H1 (cell line): ENCODE data around the gene CCDC138. TPM values are rescaled to one million over a fixed set of nuclear protein-coding genes. Genes with fewer than 3 reads are reported as not detected.

ENCODE experiments used
- CTCF ChIA-PET: fragments of 300-600 bp; sonication (Branson Sonifier 250); formaldehyde crosslinking; loops from one replicate; lab custom pipeline; 2021; ENCODE audit not compliant: partially characterized antibody; lab: Charles Lee
- POLR2A ChIA-PET: fragments of 300-600 bp; sonication (Branson Sonifier 250); formaldehyde crosslinking; loops from one replicate; lab custom pipeline; 2021; ENCODE audit warnings: inconsistent platforms; ENCODE audit not compliant: partially characterized antibody; lab: Charles Lee
- DNase-seq, 2 experiments: peaks; one replicate each; pipeline versions ENCODE4 v3.0.0 to v3.0.0-alpha.2; 2010 to 2022; ENCODE audit warnings: low spot score in 2 of 2, low read depth in 1 of 2, mixed read lengths in 1 of 2
- FAIRE-seq: peaks from 2 replicates; lab custom pipeline; 2011; peaks lifted over from hg19 to GRCh38; lab: Jason Lieb, UNC
- H2AFZ ChIP-seq: 2 replicates; pipeline ENCODE4 v1.8.1; 2012; ENCODE audit warnings: low read length, inconsistent platforms
- H2AK5ac ChIP-seq: 2 replicates; pipeline ENCODE4 v1.6.1; 2013; ENCODE audit warnings: low read depth, low read length
- H2BK120ac ChIP-seq: replicated peaks from 2 replicates; pipeline ENCODE3; 2013; ENCODE audit warnings: low read depth, low read length, inconsistent platforms
- H2BK12ac ChIP-seq: 2 replicates; pipeline ENCODE4 v1.6.1; 2013; ENCODE audit warnings: low read depth, low read length
- H2BK15ac ChIP-seq: 2 replicates; pipeline ENCODE4 v1.6.1; 2013; ENCODE audit warnings: low read length
- H2BK20ac ChIP-seq: 2 replicates; pipeline ENCODE4 v1.6.1; 2013; ENCODE audit warnings: low read length
- H2BK5ac ChIP-seq: 2 replicates; pipeline ENCODE4 v1.6.1; 2013; ENCODE audit warnings: low read depth, low read length
- H3K14ac ChIP-seq: 2 replicates; pipeline ENCODE4 v1.6.1; 2013; ENCODE audit warnings: inconsistent platforms; ENCODE audit not compliant: insufficient read length
- H3K18ac ChIP-seq: 2 replicates; pipeline ENCODE4 v1.6.1; 2013; ENCODE audit warnings: low read length; ENCODE audit errors: extremely low read depth
- H3K23ac ChIP-seq: 2 replicates; pipeline ENCODE4 v1.6.1; 2013; ENCODE audit warnings: inconsistent platforms; ENCODE audit not compliant: insufficient read length
- H3K23me2 ChIP-seq: 2 replicates; pipeline ENCODE4 v1.6.1; 2013; ENCODE audit warnings: low read depth, low read length
- H3K27ac ChIP-seq: 2 replicates; pipeline ENCODE4 v1.6.1; 2011; ENCODE audit warnings: low read depth, low read length, inconsistent platforms
- H3K27me3 ChIP-seq, 4 experiments: replicated peaks in 1 of 4; 1 replicate in 1 of 4; 2 replicates in 3 of 4; pipeline versions ENCODE4 v1.6.1 to v1.8.1; 2011 to 2013; ENCODE audit warnings: low read length in 3 of 4, mild to moderate bottlenecking in 3 of 4, inconsistent platforms in 2 of 4, mixed read lengths in 2 of 4, moderate library complexity in 1 of 4; ENCODE audit not compliant: control insufficient read depth in 3 of 4, insufficient read depth in 3 of 4; ENCODE audit errors: extremely low read depth in 1 of 4
- H3K36me3 ChIP-seq, 4 experiments: 2 replicates each; pipeline versions ENCODE4 v1.6.1 to v1.8.1; 2011 to 2013; ENCODE audit warnings: mild to moderate bottlenecking in 4 of 4, low read length in 3 of 4, moderate library complexity in 2 of 4, control low read depth in 1 of 4, inconsistent platforms in 1 of 4; ENCODE audit not compliant: insufficient read depth in 4 of 4, control insufficient read depth in 2 of 4
- H3K4ac ChIP-seq: replicated peaks from 2 replicates; pipeline ENCODE3; 2013; ENCODE audit warnings: low read length, low read depth, mixed read lengths, inconsistent platforms; ENCODE audit not compliant: insufficient read length
- H3K4me1 ChIP-seq, 4 experiments: replicated peaks in 1 of 4; 1 replicate in 1 of 4; 2 replicates in 3 of 4; pipeline versions ENCODE4 v1.6.1 to v1.8.1; 2011 to 2013; ENCODE audit warnings: low read length in 3 of 4, inconsistent platforms in 2 of 4, mixed read lengths in 1 of 4; ENCODE audit not compliant: insufficient read depth in 4 of 4, control insufficient read depth in 3 of 4
- H3K4me2 ChIP-seq, 2 experiments: 2 replicates each; pipeline versions ENCODE4 v1.6.1 to v1.8.1; 2011 to 2013; ENCODE audit warnings: low read depth in 2 of 2, low read length in 2 of 2, control low read depth in 1 of 2, inconsistent platforms in 1 of 2, mild to moderate bottlenecking in 1 of 2; ENCODE audit not compliant: insufficient read depth in 1 of 2
- H3K4me3 ChIP-seq, 4 experiments: fragments of 200-600, 300-600 bp in 1 of 4; sonication (generic), shearing (Covaris generic), sonication (Bioruptor Twin) in 1 of 4; 2 replicates each; pipeline versions ENCODE4 v1.5.1 to v1.8.1; 2011 to 2016; ENCODE audit warnings: low read length in 4 of 4, low read depth in 3 of 4, control low read depth in 2 of 4, inconsistent platforms in 2 of 4, mild to moderate bottlenecking in 2 of 4, mixed read lengths in 1 of 4, moderate library complexity in 1 of 4; ENCODE audit not compliant: insufficient read depth in 2 of 4; ENCODE audit errors: extremely low read depth in 1 of 4
- H3K56ac ChIP-seq: replicated peaks from 2 replicates; pipeline ENCODE3; 2013; ENCODE audit warnings: low read depth, mild to moderate bottlenecking, mixed read lengths, low read length, inconsistent platforms; ENCODE audit not compliant: insufficient read length
- H3K79me1 ChIP-seq: 2 replicates; pipeline ENCODE4 v1.6.1; 2013; ENCODE audit warnings: low read depth, low read length, control low read depth
- H3K79me2 ChIP-seq, 2 experiments: 2 replicates each; pipeline versions ENCODE4 v1.6.1 to v1.8.1; 2012 to 2013; ENCODE audit warnings: low read length in 2 of 2, mild to moderate bottlenecking in 2 of 2, inconsistent platforms in 1 of 2; ENCODE audit not compliant: insufficient read depth in 2 of 2, control insufficient read depth in 1 of 2
- H3K9ac ChIP-seq, 4 experiments: replicated peaks in 1 of 4; 1 replicate in 1 of 4; 2 replicates in 3 of 4; pipeline versions ENCODE4 v1.6.1 to v1.8.1; 2011 to 2013; ENCODE audit warnings: low read depth in 3 of 4, low read length in 3 of 4, control low read depth in 2 of 4, mild to moderate bottlenecking in 2 of 4, moderate library complexity in 2 of 4, inconsistent platforms in 1 of 4; ENCODE audit errors: extremely low read depth in 1 of 4
- H3K9me3 ChIP-seq, 2 experiments: 2 replicates each; pipeline versions ENCODE4 v1.6.1 to v1.8.1; 2012 to 2013; ENCODE audit warnings: mild to moderate bottlenecking in 2 of 2, moderate library complexity in 2 of 2, control low read depth in 1 of 2, inconsistent platforms in 1 of 2, low read depth in 1 of 2, low read length in 1 of 2, mixed read lengths in 1 of 2; ENCODE audit not compliant: insufficient read depth in 2 of 2
- H4K20me1 ChIP-seq, 2 experiments: replicated peaks in 1 of 2; 2 replicates each; pipeline versions ENCODE3 to v1.8.1; 2011 to 2013; ENCODE audit warnings: inconsistent platforms in 2 of 2, low read length in 2 of 2, mild to moderate bottlenecking in 1 of 2; ENCODE audit not compliant: insufficient read depth in 2 of 2, control insufficient read depth in 1 of 2
- H4K5ac ChIP-seq: 2 replicates; pipeline ENCODE4 v1.6.1; 2013; ENCODE audit warnings: low read length, low read depth, mixed read lengths, inconsistent platforms; ENCODE audit not compliant: insufficient read length
- H4K8ac ChIP-seq: 2 replicates; pipeline ENCODE4 v1.8.0; 2013; ENCODE audit warnings: mild to moderate bottlenecking, moderate library complexity, low read length, inconsistent platforms; ENCODE audit not compliant: insufficient read depth; ENCODE audit errors: extremely low read depth
- H4K91ac ChIP-seq: replicated peaks from 2 replicates; pipeline ENCODE3; 2013; ENCODE audit warnings: low read length, mixed read lengths, inconsistent platforms; ENCODE audit not compliant: insufficient read length
- WGBS, 2 experiments: shearing (Covaris generic) in 1 of 2; methylation state at CpG; one replicate each; pipeline versions ENCODE4 v1.1.6 to v1.1.7; 2013 to 2015; ENCODE audit warnings: low lambda C conversion rate in 2 of 2, mixed read lengths in 2 of 2, inconsistent platforms in 1 of 2, low coverage in 1 of 2, missing lambda C conversion rate in 1 of 2; ENCODE audit not compliant: insufficient replicate concordance in 2 of 2, insufficient coverage in 1 of 2, insufficient read length in 1 of 2; ENCODE audit errors: extremely low coverage in 1 of 2, missing lambda C conversion rate in 1 of 2; 5-methylcytosine and 5-hydroxymethylcytosine counted together
- polyA plus RNA-seq, 7 experiments: library from polyadenylated mRNA; depleted of rRNA in 3 of 7; stranded (reverse) in 5 of 7; unstranded in 2 of 7; fragments of >200 nt in 5 of 7; fragments of 200-250 nt in 2 of 7; gene quantifications; 1 replicate in 5 of 7; 2 replicates in 1 of 7; 4 replicates in 1 of 7; pipeline versions ENCODE4 v1.2.1 to v1.2.3, GENCODE V29; 2011 to 2013; ENCODE audit warnings: missing spikeins in 2 of 7, mixed read lengths in 2 of 7
- total RNA-seq: library from RNA; stranded (reverse); fragmentation: NEBNext Ultra II Directional; extraction: Animal tissue kit (Norgen Biotek cat#: 25700); gene quantifications from 2 replicates; pipeline ENCODE4 v1.2.1, GENCODE V29; 2021

CCDC138 gene
- total and polyA plus RNA-seq, 2 of the 8 experiments (the other 6 are each of a cell fraction or from before 2014, with no cell fraction given), result 8.3 to 29.8 TPM

DNA sequence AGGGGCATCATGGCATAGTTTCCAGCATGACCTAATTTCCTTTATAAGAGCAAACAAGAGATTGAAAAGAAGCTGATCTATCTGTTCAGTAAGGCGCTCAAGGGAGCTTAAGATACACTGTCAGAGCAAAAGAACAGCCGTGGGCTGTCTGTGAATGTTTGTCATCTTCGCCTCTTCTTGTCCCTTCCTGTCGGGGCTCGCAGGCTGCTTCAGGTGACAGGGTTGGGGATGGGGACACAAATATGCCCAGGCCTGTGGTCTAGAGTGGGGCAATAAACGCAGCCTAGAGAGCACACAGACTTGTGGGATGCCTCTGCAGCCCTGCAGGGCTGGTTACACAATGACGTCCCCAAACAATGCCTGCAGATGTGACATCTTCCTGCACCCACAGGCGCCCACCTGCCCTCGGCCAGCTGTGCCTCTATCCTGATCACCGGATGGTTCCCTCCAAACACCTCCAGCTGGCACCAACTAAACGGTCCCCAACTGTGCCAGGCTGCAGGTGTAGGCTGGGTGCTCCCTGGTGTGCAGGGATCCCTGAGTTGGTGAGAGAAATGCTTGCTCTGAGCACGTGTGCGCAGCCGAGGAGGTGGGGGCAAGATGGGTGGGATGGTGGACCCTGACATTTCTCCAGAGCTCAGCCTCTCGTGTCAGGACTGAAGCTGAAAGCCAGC is 129.7 kb downstream of the CCDC138 start:
- Histone ChIP-seq H3K4me1 (no peaks in the 10 kb centered on the region), H3K23me2 (no peaks in the 10 kb centered on the region), H2BK20ac (no peak overlapping the region), H3K36me3 (no peaks in the 10 kb centered on the region), H4K20me1 (no peaks in the 10 kb centered on the region), H3K18ac (no peak overlapping the region), H3K56ac (no peak overlapping the region), H3K4me2 (no peak overlapping the region), H3K27me3 (no peaks in the 10 kb centered on the region), H3K4ac (no peak overlapping the region), H3K79me2 (no peaks in the 10 kb centered on the region), H3K4me3 (no peak overlapping the region), H3K9ac (no peak overlapping the region), H4K91ac (no peak overlapping the region), H4K5ac (no peak overlapping the region), H3K27ac (no peak overlapping the region), H2BK15ac (no peak overlapping the region), H4K8ac (no peak overlapping the region), H3K79me1 (no peaks in the 10 kb centered on the region), H3K9me3 (no peaks in the 10 kb centered on the region), H2BK12ac (no peak overlapping the region), H2BK120ac (no peak overlapping the region), H2AFZ (no peak overlapping the region), H3K14ac (no peak overlapping the region), H3K23ac (no peak overlapping the region), H2BK5ac (no peak overlapping the region), H2AK5ac (no peak overlapping the region)
- DNase-seq, result no peak
- CTCF ChIA-PET, result interaction anchor here (0.6 to 6.0 kb wide), 5 partner anchors 12 to 85 kb away, joined by 3 to 38 read pairs (median 4); no protein-coding TSS in a partner anchor
- FAIRE-seq, result no peak
- POLR2A ChIA-PET, result no interaction called here
- WGBS, 2 experiments, result 87% methylated on average over 15 of the region's 15 CpGs; no CpG with 5 or more reads in 1 of the 2 experiments
